Stimulated activated CD4-positive, alpha-beta T cell treated with anti-CD3 and anti-CD28 coated beads, Interleukin-2, amount 100 ng/mL, for 4 hours (primary cell): ENCODE results near the gene AKAP9.
"Not testable (repeated sequence)": the region's sequence is repeated elsewhere in the genome, so short reads cannot be mapped to it uniquely, and the experiment has no call there.

Experiments
- DNase-seq: peaks from one replicate; pipeline ENCODE4 v3.0.0-alpha.2; 2020; ENCODE audit warnings: low read depth

Gene AKAP9

GRCh38 chr7:92013611-92014010 lies 72.9 kb downstream of the AKAP9 start:
- no peak for DNase-seq

- DNase-seq = no peak
Observed at GRCh38 chr7:92020636-92021035, 80.0 kb downstream of the AKAP9 start.

GRCh38 chr7:92025260-92025659 lies 84.6 kb downstream of the AKAP9 start:
- no peak for DNase-seq

GRCh38 chr7:92026635-92027034 lies 86.0 kb downstream of the AKAP9 start:
- DNase-seq = not testable (repeated sequence)

- not testable (repeated sequence) for DNase-seq
Observed at GRCh38 chr7:92027128-92027527, 86.5 kb downstream of the AKAP9 start.

- DNase-seq = no peak
Observed at GRCh38 chr7:92028226-92028625, 87.6 kb downstream of the AKAP9 start.

GRCh38 chr7:92028686-92029085 lies 88.0 kb downstream of the AKAP9 start:
- DNase-seq = no peak

- DNase-seq = no peak
Observed at GRCh38 chr7:92034116-92034515, 93.5 kb downstream of the AKAP9 start.

GRCh38 chr7:92035576-92035975 lies 94.9 kb downstream of the AKAP9 start:
- no peak for DNase-seq

- DNase-seq = no peak
Observed at GRCh38 chr7:92039900-92040299, 99.2 kb downstream of the AKAP9 start.

GRCh38 chr7:92042056-92042737 lies 101.5 kb downstream of the AKAP9 start:
- no peak for DNase-seq

GRCh38 chr7:92043098-92043497 lies 102.4 kb downstream of the AKAP9 start:
- no peak for DNase-seq

GRCh38 chr7:92043637-92044036 lies 103.0 kb downstream of the AKAP9 start:
- DNase-seq = no peak

GRCh38 chr7:92044148-92044547 lies 103.5 kb downstream of the AKAP9 start:
- DNase-seq = no peak

GRCh38 chr7:92044940-92045339 lies 104.3 kb downstream of the AKAP9 start:
- DNase-seq = no peak

GRCh38 chr7:92051655-92052054 lies 111.0 kb downstream of the AKAP9 start:
- no peak for DNase-seq

- no peak for DNase-seq
Observed at GRCh38 chr7:92052159-92052558, 111.5 kb downstream of the AKAP9 start.

- no peak for DNase-seq
Observed at GRCh38 chr7:92052684-92053083, 112.0 kb downstream of the AKAP9 start.

- DNase-seq = no peak
Observed at GRCh38 chr7:92053312-92053711, 112.7 kb downstream of the AKAP9 start.

- DNase-seq = no peak
Observed at GRCh38 chr7:92056286-92056685, 115.6 kb downstream of the AKAP9 start.

- DNase-seq = no peak
Observed at GRCh38 chr7:92057375-92057774, 116.7 kb downstream of the AKAP9 start.

GRCh38 chr7:92058040-92058439 lies 117.4 kb downstream of the AKAP9 start:
- no peak for DNase-seq

- no peak for DNase-seq
Observed at GRCh38 chr7:92058899-92059298, 118.2 kb downstream of the AKAP9 start.

- no peak for DNase-seq
Observed at GRCh38 chr7:92061154-92061553, 120.5 kb downstream of the AKAP9 start.
